GM04503 (cell line): ENCODE measurements around the gene SNAPC4.
"Not testable (repeated sequence)": the region's sequence is repeated elsewhere in the genome, so short reads cannot be mapped to it uniquely, and the experiment has no call there.

Experiments
- DNase-seq: peaks from one replicate; pipeline ENCODE4 v3.0.0-alpha.2; 2012; ENCODE audit warnings: low read depth

Gene SNAPC4

GRCh38 chr9:136433849-136434579 is 34.0 kb upstream of the SNAPC4 start:
- no peak for DNase-seq

GRCh38 chr9:136433043-136433715 is 33.2 kb upstream of the SNAPC4 start:
- DNase-seq: no peak

- no peak for DNase-seq
Measured at GRCh38 chr9:136432591-136432990, 32.6 kb upstream of the SNAPC4 start.

- DNase-seq: no peak
Measured at GRCh38 chr9:136431782-136432350, 31.9 kb upstream of the SNAPC4 start.

GRCh38 chr9:136430588-136431234 is 30.7 kb upstream of the SNAPC4 start:
- no peak for DNase-seq

- DNase-seq: no peak
Measured at GRCh38 chr9:136429683-136430491, 29.9 kb upstream of the SNAPC4 start.

- no peak for DNase-seq
Measured at GRCh38 chr9:136429075-136429628, 29.2 kb upstream of the SNAPC4 start.

GRCh38 chr9:136426787-136427186 is 26.8 kb upstream of the SNAPC4 start:
- DNase-seq: no peak

GRCh38 chr9:136425367-136425766 is 25.4 kb upstream of the SNAPC4 start:
- not testable (repeated sequence) for DNase-seq

- no peak for DNase-seq
Measured at GRCh38 chr9:136424750-136425362, 24.9 kb upstream of the SNAPC4 start.

- DNase-seq: no peak
Measured at GRCh38 chr9:136423432-136424146, 23.6 kb upstream of the SNAPC4 start.

GRCh38 chr9:136422876-136423275 is 22.9 kb upstream of the SNAPC4 start:
- no peak for DNase-seq

- no peak for DNase-seq
Measured at GRCh38 chr9:136421791-136422190, 21.8 kb upstream of the SNAPC4 start.

GRCh38 chr9:136419092-136419420 is 19.1 kb upstream of the SNAPC4 start:
- no peak for DNase-seq

- no peak for DNase-seq
Measured at GRCh38 chr9:136418182-136419091, 18.5 kb upstream of the SNAPC4 start.

- no peak for DNase-seq
Measured at GRCh38 chr9:136416914-136417313, 16.9 kb upstream of the SNAPC4 start.

GRCh38 chr9:136416427-136416826 is 16.5 kb upstream of the SNAPC4 start:
- no peak for DNase-seq

- DNase-seq: no peak
Measured at GRCh38 chr9:136412962-136413361, 13.0 kb upstream of the SNAPC4 start.

GRCh38 chr9:136411378-136411777 is 11.4 kb upstream of the SNAPC4 start:
- DNase-seq: no peak
